Stimulated activated CD8-positive, alpha-beta memory T cell treated with anti-CD3 and anti-CD28 coated beads, Interleukin-15, amount 100 ng/mL, for 24 hours (primary cell): ENCODE measurements around the gene TRAPPC12.
"Not testable (repeated sequence)": the region's sequence is repeated elsewhere in the genome, so short reads cannot be mapped to it uniquely, and the experiment has no call there.

ENCODE experiments used
- DNase-seq: peaks from one replicate; pipeline ENCODE4 v3.0.0-alpha.2; 2020; ENCODE audit warnings: low read depth

TRAPPC12 gene

DNA sequence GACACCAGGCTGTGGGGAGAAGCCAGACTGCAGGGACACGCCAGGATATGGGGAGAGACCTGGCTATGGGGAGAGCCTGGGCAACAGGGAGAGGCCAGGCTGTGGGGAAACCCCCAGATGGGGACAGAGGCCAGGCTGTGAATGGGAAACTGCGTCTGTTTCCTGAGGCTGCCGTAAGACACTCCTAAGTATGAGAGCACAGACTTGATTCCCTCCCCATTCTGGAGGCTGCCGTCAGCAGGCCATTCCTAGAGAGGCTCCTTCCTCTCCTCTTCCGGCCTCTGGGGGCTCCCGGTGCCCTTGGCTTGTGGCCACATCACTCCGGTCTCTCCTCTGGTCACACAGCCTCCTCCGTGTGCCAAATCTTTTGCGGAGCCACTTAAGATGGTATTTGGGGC lies 107.5 kb downstream of the TRAPPC12 start:
- DNase-seq: no peak

DNA sequence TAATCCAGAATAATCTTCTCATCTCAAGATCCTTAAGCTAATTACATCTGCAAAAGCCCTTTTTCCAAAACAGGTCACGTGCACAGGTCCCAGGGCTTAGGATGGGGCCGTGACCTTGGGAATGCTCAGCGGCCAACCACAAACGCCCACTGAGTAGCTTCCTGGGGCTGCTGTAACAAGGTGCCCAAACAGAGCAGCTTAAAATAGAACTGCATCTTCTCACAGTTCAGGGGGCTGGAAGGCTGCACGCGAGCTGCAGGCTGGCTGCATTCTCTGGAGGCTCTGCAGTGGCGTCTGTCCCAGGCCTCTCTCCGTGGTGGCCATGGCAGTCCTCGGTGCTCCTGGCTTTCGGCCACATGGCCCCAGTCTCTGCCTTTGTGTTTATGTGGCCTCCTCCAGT lies 107.9 kb downstream of the TRAPPC12 start:
- no peak for DNase-seq

DNA sequence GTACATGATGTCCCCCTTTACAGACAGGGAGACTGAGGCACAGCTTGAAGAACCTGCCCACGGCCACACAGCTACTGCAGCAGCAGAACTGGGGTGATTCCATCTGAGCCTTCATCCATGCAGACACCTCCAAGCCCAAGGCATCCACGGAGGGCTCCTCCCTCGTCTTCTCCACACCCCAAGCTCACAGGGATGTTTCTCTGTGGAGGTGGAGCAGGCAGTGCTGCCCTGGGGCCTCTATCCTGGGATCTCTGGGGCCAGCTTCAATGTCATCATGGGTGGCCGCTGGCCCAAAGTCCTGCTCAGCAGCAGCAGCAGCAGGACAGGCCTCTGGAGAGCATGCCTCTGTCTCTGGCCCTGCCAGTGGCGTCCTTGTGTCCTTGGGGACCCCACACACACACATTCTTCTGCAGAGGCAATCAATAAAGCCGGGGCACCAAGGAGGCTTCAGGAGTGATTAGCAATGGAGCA lies 108.6 kb downstream of the TRAPPC12 start:
- DNase-seq: no peak

DNA sequence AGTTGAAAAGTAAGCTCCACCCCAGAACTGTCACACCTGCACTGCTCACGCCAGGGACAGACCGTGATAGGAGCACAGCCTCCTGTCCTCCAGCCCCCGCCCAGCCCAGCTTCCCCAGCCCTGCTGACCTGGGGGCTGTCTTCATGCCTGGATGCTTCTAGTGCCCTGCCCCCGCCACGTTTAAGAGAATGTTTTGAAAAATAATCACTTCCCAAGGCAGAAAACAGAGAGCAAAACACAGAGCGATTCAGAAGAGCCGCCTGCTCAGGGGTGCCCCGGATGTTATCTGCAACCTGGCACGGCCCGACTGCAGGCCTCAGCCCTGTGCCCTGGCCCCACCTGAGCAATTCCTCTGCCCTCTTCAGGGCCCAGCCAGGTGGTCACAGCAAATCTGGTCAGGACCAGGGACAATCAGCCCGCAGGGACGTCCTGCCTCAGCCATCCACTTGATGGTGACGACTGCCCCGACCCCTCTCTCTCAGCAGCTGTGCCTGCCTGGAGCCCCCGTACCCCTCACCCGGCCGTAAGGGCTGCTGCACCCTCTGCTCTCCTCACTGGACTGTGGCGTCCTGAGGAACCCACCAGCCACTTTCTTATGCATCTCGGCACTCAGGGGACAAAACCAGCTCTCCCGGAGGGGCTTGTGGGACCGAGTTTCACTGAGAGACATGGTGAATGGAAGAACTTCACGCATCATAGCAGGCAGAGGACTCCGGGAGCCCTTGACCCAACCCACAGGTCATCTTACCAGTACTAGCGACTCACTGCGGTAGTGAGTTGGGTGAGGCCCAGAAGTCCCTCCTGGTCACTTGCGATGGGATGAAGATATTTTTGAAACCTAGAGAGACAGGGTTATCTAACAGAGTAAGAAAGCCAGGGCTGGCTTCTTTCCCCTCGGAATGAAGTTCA lies 109.6 kb downstream of the TRAPPC12 start:
- no peak for DNase-seq

DNA sequence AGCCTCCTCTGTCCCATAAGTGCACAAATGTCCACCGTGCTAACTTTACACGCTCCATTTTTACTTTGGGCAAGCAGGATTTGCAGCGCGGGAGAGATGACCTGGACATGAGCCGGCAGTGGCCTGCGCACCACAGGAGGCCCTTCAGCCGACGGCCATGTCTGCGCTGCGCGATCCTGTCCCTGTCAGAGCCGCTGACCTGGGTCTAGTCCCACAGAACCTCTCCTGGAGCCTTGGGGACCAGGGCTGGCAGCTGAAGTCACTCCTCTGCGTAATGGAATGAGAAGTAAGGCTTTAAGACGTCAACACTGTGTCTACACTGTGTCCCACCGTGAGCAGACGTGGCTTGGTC lies 110.2 kb downstream of the TRAPPC12 start:
- DNase-seq: no peak

DNA sequence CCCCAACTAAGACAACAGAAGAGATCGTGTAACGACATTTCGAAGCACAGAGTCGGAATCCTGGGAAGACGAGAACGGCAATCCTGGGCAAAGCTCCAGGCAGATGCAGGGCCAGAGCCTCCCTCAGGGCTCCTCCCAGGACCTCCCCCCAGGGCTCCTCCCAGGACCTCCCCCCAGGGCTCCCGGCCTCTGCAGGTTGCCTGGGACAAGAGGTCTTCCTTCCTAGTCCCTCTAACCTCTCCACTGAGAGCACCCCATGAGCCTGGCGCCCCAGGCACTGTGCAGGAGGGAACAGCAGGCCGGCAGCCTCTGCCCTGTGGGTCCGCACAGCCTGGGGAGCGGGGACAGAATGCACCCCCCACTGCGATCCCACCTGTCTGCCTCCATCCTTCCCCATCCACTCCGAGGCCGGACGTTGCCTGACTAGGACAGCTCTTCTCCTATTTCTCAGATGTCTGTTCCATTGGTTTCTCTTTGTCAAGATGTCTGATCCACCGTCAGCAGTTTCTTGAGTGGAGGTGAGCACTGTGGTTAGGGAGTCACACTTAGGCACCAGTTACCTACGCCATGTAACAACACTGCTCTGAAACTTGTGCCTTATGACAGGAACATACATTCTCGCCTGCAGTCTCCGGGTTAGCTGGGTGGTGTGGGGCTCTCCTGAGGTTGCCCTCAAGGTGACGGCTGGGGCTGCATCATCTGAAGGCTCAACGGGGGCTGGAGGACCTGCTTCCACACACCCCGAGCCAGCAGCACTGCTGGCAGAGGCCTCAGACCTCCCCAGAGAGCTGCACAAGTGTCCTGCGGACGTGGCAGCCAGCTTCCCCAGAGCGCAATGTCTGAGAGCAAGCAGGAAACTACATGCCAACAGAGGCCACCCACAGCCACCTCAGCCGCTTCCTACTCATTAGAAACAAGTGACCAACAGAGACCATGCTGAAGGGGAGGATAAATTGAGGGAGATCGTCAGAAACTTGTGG lies 111.0 kb downstream of the TRAPPC12 start:
- no peak for DNase-seq

DNA sequence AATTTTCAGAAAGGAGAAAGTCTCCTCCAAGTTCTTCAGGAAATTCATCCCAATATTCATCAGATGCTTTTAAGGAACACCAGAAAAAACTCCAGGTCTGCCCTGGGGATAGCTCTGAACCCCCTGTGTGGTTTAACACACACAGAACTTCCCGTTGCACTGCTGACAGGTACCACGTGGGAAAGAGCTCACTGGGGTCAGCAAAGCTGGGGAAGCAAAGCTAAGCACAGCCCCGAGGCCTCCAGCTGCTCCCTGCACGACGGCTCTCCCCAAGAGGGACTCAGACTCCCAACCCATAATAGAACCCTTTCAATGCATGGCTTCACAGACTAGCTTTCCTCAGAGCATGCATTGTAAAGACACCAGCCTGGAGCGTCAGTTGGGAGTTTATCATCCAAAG lies 111.8 kb downstream of the TRAPPC12 start:
- no peak for DNase-seq

DNA sequence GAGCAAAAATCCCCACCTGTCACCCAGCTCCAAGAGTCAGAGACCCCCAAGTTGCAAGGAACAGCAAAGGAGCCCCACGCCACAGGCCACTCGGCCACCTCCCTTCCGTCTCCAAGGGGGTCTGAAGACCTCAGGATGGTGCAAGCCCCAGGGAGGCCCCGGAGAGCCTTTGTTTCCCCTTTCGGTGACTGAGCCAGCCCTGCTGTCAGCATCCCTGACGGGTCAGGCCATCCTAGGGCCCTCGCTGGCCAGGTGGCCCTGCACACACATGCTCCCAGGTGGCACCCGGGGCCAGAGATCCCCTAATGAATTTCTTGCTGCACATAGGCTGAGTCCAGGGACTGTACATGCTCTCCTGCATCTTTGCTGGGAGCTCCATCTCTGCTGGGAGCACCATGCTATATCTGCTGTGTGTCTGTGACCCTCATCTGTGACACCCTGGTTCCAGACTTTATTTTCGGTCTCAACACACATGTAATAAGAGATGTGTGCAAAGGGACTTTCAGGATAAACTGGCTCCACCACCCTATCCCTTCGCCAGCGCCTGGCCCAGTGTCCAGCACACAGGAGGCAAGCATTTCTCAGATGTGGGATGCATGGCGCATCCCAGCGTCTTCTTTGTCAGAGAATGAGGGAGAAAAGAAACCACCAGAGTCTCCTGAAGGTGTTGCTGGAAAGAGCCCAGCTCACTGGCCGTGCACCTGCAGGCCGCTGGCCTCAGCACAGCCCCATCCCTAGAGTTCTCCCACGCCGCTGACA lies 112.4 kb downstream of the TRAPPC12 start:
- no peak for DNase-seq

DNA sequence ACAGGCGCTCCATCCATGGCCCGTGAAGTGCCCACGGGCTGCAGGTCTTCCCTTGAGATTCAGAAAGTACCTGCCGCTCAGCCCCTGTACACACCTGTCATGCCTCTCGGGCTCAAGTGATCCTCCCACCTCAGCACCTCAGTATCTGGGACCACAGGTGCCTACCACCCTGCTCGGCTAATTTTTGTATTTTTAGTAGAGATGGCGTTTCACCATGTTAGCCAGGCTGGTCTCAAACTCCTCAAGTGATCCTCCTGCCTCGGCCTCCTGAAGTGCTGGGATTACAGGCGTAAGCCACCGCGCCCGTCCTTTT lies 112.9 kb downstream of the TRAPPC12 start:
- DNase-seq: not testable (repeated sequence)

DNA sequence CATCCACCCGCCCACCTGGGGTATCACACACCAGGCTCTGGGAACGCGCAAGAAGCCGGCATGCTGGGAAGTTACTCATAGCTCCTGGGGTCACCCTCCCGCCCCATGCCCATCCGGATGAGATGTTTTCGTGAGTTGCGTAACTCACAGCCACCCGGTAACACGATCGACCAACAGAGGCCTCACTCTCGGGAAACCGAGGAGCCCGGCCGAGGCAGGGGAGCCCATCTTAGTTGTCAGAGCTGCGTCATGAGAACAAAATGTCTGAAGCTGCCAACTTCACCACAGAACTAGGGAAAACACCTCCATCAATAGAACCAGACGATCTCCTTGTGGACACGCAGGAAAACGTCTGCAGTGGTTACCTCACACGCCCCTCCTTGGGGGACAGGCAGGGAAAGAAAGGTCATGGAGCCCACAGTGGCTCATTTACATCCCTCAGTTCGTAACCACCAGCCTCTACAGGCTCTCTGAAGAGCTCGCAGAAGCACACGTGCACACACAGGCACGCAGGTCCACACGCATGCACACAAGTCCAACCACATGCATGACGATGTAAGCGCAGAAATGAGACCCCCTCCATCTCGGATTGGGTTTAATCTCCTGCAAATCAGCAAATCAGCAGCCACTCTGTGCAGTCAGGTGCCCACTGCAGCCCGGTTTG lies 113.6 kb downstream of the TRAPPC12 start:
- DNase-seq: no peak

DNA sequence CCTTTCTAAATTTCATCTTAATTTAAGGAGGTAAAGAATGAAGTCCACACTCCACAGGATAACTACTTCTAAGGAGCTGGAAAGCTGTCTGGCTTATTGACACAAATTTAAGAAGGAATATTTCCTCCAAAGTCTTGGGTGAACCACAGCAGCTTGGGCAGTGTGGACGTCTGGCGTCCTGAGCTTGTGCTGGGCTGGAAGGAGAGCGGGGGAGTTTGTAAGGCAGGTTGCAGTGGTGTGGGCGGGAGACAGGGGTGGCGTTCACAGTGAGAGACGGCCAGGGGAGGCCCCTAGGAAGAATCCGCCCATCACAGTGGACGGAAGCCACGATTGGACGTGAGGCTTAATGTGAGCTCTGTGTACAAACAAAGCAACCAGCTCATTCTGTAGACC lies 114.1 kb downstream of the TRAPPC12 start:
- DNase-seq: no peak

DNA sequence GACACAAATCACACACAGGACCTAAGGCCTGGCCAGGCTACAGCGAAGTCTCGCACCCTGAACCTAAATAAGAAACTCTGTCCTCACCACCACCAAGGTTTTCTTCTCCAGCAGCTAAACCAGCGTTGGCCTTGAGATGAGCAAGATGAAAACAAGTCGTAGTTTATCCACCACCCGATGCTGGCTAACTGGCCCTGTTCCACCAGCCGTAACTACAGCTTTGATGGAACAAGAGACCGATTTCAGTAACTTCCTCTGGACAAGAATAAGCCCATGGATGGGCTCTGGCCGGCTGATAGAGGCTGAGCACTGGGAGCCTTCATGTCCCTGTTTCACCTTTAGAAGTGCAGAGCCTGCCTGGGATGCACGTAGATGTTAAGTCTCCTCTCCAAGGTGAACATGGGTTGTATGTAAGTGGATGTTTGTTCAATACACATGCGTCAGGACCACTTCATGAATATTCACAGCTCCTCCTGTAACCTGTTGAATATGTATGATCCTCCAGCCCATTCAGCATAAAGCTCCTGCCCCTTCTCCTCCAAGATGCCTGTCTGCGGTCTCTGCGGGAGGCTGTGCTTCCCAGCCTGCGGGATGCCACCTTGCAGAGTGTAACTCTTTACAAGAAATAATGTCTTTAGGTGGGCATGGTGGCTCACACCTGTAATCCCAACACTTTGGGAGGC lies 115.6 kb downstream of the TRAPPC12 start:
- DNase-seq: no peak

DNA sequence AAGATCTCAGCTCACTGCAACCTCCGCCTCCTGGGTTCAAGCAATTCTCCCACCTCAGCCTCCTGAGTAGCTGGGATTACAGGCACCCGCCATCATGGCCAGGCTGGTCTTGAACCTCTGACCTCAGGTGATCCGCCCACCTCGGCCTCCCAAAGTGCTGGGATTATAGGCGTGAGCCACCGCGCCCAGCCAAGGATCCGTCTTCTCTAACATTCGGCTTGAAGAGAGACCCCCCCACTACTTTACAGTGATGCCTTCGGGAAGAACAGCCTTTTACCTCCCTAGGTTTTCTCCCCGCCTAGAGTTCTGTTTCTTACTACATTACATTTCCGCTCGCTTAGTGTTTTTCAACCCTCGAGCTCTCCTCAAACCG lies 117.2 kb downstream of the TRAPPC12 start:
- DNase-seq: not testable (repeated sequence)

DNA sequence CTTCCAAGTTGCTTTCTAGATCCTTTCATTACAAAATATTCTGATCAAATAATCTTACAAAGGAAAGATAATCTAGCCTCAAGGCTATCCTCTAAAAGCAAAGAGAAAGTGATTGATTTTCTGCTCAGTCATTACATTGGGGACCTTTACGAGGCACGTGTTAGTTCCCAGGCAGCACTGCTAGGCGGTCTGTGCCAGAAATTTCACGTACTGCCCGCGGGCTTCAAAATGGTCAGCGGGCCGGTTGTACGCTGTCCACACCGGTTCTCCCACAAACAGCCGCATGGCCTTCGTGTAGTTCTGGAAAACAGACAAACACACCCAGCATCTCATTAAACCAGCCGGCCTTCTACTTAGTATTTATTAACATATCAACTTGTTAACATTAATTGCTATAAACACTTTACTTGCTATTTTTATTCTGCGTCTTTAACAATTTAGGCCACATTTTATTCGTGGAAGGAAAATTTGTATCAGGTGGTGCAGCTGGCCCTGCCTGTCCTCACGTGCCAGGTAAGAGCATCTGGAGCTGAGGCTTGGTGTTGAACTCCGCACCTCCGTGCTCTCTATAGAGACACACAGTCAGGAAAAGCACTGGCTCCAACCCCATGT lies 119.4 kb downstream of the TRAPPC12 start:
- DNase-seq: no peak

DNA sequence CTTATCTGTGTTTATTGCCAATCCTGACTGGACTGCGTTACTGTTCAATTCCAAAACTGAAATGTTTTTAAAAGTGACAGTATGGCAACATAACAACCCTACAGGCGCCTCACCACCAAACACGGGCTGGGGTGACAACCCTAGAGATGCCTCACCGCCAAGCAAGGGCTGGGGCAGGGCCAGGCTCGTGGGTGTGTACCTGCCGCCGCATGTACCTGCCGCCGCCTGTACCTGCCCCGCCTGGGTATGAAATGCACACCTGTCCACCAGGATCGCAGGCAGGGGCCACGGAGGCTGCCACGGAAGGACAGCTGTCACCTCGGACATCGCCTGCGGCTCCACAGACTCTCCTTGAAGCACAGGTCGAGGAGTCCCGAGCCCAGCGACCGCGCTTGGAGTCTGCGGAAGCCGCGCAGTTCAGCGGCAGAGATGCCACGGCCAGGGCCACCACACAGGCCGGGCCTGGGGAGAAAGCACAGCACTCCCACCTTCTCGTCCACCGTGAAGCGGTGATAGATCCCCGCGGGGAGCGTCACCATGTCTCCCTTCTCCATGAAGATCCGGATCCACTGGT lies 120.9 kb downstream of the TRAPPC12 start:
- DNase-seq: no peak

DNA sequence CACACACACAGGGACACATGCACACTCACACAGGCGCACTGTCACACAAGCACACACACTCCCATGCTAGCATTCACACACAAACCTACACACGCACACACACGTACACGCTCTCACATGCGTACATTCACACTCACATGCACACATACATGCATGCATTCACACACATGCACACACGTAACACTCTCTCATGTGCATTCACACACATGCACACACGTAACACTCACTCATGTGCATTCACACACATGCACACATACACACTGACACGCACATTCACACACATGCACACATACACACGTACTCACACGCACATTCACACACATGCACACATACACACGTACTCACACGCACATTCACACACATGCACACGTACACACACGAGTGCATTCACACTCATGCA lies 123.6 kb downstream of the TRAPPC12 start:
- no peak for DNase-seq

DNA sequence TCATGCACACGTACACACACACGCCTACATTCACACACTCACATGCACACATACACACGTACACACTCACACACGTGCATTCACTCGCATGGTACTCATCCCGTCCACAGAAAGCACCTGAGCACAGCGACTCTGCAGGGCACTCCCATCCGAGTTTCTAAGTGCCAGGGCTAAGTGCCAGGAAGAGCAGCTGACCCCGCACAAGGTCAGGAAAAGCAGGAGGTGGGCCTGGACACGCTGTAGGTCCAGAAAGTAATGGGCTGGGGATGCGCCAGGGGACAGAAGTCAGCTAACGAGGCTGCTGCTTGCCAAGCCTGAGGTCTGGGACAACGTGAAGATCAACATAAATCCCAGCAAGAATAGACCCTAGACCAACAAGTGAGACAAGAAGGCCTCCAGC lies 124.0 kb downstream of the TRAPPC12 start:
- no peak for DNase-seq

DNA sequence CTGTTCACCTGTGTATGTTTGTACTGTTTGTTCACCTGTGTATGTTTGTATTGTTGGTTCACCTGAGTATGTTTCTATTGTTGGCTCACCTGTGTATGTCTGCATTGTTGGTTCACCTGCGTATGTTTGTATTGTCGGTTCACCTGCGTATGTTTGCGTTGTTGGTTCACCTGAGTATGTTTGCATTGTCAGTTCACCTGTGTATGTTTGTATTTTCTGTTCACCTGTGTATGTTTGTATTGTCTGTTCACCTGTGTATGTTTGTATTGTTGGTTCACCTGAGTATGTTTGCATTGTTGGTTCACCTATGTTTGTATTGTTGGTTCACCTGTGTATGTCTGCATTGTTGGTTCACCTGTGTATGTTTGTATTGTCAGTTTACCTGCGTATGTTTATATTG lies 125.2 kb downstream of the TRAPPC12 start:
- no peak for DNase-seq

DNA sequence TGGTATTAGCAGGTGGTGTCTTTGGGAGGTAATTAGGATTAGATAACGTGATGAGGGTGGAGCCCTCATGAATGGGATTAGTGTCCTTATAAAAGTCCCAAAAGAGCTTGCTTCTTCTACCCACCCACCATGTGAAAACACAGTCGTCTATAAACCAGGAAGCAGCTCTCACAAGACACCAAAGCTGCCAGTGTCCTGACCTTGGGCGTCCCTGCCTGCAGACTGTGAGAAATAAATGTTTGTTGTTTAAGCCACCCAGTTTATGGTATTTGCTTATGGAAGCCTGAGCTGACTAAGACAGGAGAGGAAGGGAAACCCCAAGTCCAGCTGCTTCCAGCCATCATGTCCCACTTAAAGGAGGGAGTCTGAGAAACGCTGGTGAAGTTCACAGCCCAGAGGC lies 126.3 kb downstream of the TRAPPC12 start:
- no peak for DNase-seq

DNA sequence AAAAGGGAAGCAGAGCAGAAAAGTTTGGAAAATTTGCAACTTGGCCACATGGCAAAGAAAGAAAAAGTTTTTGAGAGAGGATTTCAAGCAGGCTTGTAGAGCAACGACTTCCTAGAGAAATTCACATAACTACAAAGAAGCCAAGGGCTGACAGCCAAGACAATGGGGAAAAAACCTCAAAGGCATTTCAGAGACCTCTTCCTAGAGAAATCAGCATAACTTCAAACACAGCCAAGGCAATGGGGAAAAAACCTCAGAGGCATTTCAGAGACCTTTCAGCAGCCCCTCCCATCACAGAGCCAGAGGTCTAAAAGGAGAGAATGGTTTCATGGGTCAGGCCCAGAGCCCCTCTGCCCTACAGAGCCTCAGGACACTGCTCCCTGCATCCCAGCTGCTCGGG lies 132.6 kb downstream of the TRAPPC12 start:
- no peak for DNase-seq
